Heart left ventricle (tissue), 13 donors: ENCODE data around the gene TP53RK.

Experiments
- CTCF ChIP-seq, 12 donors: fragments of 200-600 bp; sonication (generic) in 4 of 12; IDR thresholded peaks; one replicate each; pipeline versions ENCODE4 v1.5.0 to v1.8.0; 2018 to 2022; ENCODE audit warnings: antibody characterized with exemption in 12 of 12, mild to moderate bottlenecking in 5 of 12
- POLR2A ChIP-seq, 2 donors: fragments of 450-650 bp; IDR thresholded peaks; one replicate each; pipeline ENCODE4 v1.6.1; 2017; ENCODE audit warnings: antibody characterized with exemption in 2 of 2, mild to moderate bottlenecking in 2 of 2, moderate library complexity in 2 of 2
- donor health status: ischemic (EF 13 %, LVEDD 7.1; RV severe dilation, severe dysfunction).
- donor health status: DM: no; HTN: yes; CAD: no.
- donor health status: DM: no; HTN: no; CAD: no.
- donor health status: ischemic (EF 25% LVEDD 6.9; RV normal size, moderate dysfunction).
- donor health status: ischemic (EF 25% LVEDD 5.7; RV mildly dilated, moderate dysfunction).
- donor health status: ischemic (EF 35%, LVEDD 5.7; RV mildly dilated, moderate dysfunction).
- donor health status: nonischemic (EF 11% LVEDD 7.7; RV severe dilation, severe dysfunction).
- donor health status: DM: yes; HTN: yes; CAD: no.
- donor health status: PGD.
- donor health status: ischemic (EF 29% LVEDD 5.4; RV normal size, mild dysfunction).
- donor health status: nonischemic (EF 23%, LVEDD 6.1; RV moderate dilation, normal function).

GRCh38 chr20:46661659-46662058 lies 27.6 kb downstream of the TP53RK start:
- TF ChIP-seq CTCF (IDR thresholded peaks at IDR 0.05) (no peak), POLR2A (IDR thresholded peaks at IDR 0.05) (no peak)
